WTC11 (cell line): ENCODE data around the gene FOXL2NB. TPM values are rescaled to one million over a fixed set of nuclear protein-coding genes. Genes with fewer than 3 reads are reported as not detected.

Experiments
- ATAC-seq: fragments of 200-7000 bp; cut with Tn5 transposase; 2 replicates; pipeline ENCODE4 v1.10.0; 2021; ENCODE audit warnings: mild to moderate bottlenecking, moderate library complexity
- CTCF ChIA-PET: fragments of 300-600 bp; sonication (Branson Sonifier 250); formaldehyde crosslinking; loops from one replicate; lab custom pipeline; 2021; ENCODE audit warnings: antibody characterized with exemption; lab: Charles Lee
- POLR2A ChIA-PET: fragments of 350-600 bp; sonication (Branson Sonifier 250); formaldehyde crosslinking; loops from one replicate; lab custom pipeline; 2021; ENCODE audit warnings: antibody characterized with exemption; lab: Charles Lee
- DNase-seq: peaks from one replicate; pipeline ENCODE4 v3.0.0; 2021; ENCODE audit warnings: low spot score
- H3K27ac Mint-ChIP-seq: 2 replicates; pipeline ENCODE4 v1.8.0; 2021; ENCODE audit warnings: mixed read lengths
- H3K27me3 Mint-ChIP-seq: 2 replicates; pipeline ENCODE4 v1.8.0; 2021; ENCODE audit warnings: low read depth, mild to moderate bottlenecking, moderate library complexity, mixed read lengths
- H3K36me3 Mint-ChIP-seq: 2 replicates; pipeline ENCODE4 v1.8.0; 2021; ENCODE audit warnings: mixed read lengths
- H3K4me1 Mint-ChIP-seq: 2 replicates; pipeline ENCODE4 v1.8.0; 2022; ENCODE audit warnings: mixed read lengths
- H3K4me3 Mint-ChIP-seq: 2 replicates; pipeline ENCODE4 v1.8.0; 2021; ENCODE audit warnings: mild to moderate bottlenecking, moderate library complexity, mixed read lengths
- H3K9me3 Mint-ChIP-seq: 2 replicates; pipeline ENCODE4 v1.8.0; 2021; ENCODE audit warnings: mixed read lengths
- FOXP1 ChIP-seq: sonication (generic); formaldehyde crosslinking; IDR thresholded peaks from 2 replicates; pipeline ENCODE4 v1.8.0; 2022; ENCODE audit warnings: missing genetic modification reagents, mild to moderate bottlenecking, moderate library complexity, borderline replicate concordance
- GABPB1 ChIP-seq: sonication (generic); formaldehyde crosslinking; IDR thresholded peaks from 2 replicates; pipeline ENCODE4 v1.8.1; 2023; ENCODE audit warnings: mild to moderate bottlenecking, missing genetic modification reagents
- IRF2 ChIP-seq: sonication (generic); formaldehyde crosslinking; IDR thresholded peaks from 2 replicates; pipeline ENCODE4 v1.8.0; 2022; ENCODE audit warnings: low read depth, missing genetic modification reagents, borderline replicate concordance
- SMAD3 ChIP-seq: sonication (generic); formaldehyde crosslinking; IDR thresholded peaks from 2 replicates; pipeline ENCODE4 v1.8.0; 2022; ENCODE audit warnings: missing genetic modification reagents, mild to moderate bottlenecking, borderline replicate concordance
- SMAD4 ChIP-seq: sonication (generic); formaldehyde crosslinking; IDR thresholded peaks from 2 replicates; pipeline ENCODE4 v1.8.0; 2022; ENCODE audit warnings: mild to moderate bottlenecking, missing genetic modification reagents
- SOX15 ChIP-seq: fragments of 250-450 bp; sonication (Bioruptor Pico); IDR thresholded peaks from 2 replicates; pipeline ENCODE4 v1.9.0; 2021; ENCODE audit warnings: mild to moderate bottlenecking
- TCF7 ChIP-seq: sonication (generic); formaldehyde crosslinking; IDR thresholded peaks from 2 replicates; pipeline ENCODE4 v1.8.0; 2022; ENCODE audit warnings: mild to moderate bottlenecking, low read depth, missing genetic modification reagents, moderate library complexity
- TEAD1 ChIP-seq: sonication (generic); formaldehyde crosslinking; IDR thresholded peaks from 2 replicates; pipeline ENCODE4 v1.8.0; 2022; ENCODE audit warnings: mild to moderate bottlenecking, missing genetic modification reagents
- ZNF263 ChIP-seq: sonication (generic); formaldehyde crosslinking; IDR thresholded peaks from 2 replicates; pipeline ENCODE4 v1.8.1; 2022; ENCODE audit warnings: low read depth, mild to moderate bottlenecking, moderate library complexity, missing genetic modification reagents
- ZNF671 ChIP-seq: fragments of 250-450 bp; sonication (Bioruptor Pico); IDR thresholded peaks from 2 replicates; pipeline ENCODE4 v1.8.0; 2021; ENCODE audit warnings: mild to moderate bottlenecking
- total RNA-seq: library from RNA; stranded (reverse); gene quantifications from 3 replicates; pipeline ENCODE4 v1.2.3, GENCODE V29; 2021
- TF ChIP-seq, protein P1 (sequence below): sonication (generic); formaldehyde crosslinking; IDR thresholded peaks from 2 replicates; pipeline ENCODE4 v1.8.1; 2022; ENCODE audit warnings: mild to moderate bottlenecking, missing genetic modification reagents, moderate library complexity, borderline replicate concordance
- TF ChIP-seq, protein P2 (sequence below): sonication (generic); formaldehyde crosslinking; IDR thresholded peaks from 2 replicates; pipeline ENCODE4 v1.8.1; 2023; ENCODE audit warnings: mild to moderate bottlenecking, missing genetic modification reagents, moderate library complexity
- TF ChIP-seq, protein P3 (sequence below): sonication (generic); formaldehyde crosslinking; IDR thresholded peaks from 2 replicates; pipeline ENCODE4 v1.8.1; 2023; ENCODE audit warnings: mild to moderate bottlenecking, moderate library complexity, missing genetic modification reagents
- TF ChIP-seq, protein P4 (sequence below): sonication (generic); formaldehyde crosslinking; IDR thresholded peaks from 2 replicates; pipeline ENCODE4 v1.8.1; 2022; ENCODE audit warnings: mild to moderate bottlenecking, moderate library complexity, missing genetic modification reagents
- TF ChIP-seq, protein P5 (sequence below): sonication (generic); formaldehyde crosslinking; IDR thresholded peaks from 2 replicates; pipeline ENCODE4 v1.8.0; 2022; ENCODE audit warnings: missing genetic modification reagents
- TF ChIP-seq, protein P6 (sequence below): sonication (generic); formaldehyde crosslinking; IDR thresholded peaks from 2 replicates; pipeline ENCODE4 v1.8.1; 2023; ENCODE audit warnings: mild to moderate bottlenecking, missing genetic modification reagents, moderate library complexity

The FOXL2NB gene
- total RNA-seq, 1 experiment from 2014 or later, result 5.1 TPM

DNA sequence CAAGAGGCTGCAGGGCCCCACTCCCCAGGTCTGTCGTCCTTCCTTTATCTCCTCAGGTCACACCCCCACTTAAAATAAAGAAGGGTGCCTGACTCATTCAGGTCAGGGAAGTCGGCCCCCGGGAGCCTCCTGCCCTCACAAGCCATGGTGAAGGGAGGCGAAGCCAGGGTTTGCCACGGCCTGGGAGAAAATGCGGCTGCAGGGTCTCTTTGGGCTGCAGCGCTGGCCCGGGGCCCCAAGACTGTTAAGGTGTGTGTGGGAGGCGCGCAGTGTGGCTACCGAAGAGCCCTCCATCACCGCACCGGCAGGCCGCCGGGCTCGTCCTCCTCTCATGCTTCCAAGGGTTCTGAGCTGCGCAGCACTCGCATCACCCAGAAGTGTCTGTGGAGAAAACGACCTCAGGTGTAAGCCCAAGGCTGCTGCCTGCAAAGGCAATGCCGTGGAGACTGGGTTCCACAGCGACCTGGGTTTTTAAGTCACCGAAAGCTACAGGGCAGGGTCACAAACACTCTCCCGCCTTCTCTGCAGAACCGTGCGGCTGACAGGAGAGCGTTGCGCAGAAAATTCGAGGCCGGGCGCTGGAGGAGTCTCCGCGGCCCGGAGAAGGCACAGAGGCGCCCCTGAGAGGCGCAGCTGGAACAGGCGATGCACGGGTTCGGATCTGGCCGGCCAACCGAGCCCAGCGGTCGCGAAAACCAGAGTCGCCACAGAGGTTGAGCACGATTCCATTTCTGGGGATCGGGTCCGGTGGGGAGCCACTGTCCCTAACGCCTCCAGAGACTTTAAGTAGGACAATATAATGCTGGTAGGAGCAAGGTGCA is 8.8 kb upstream of the FOXL2NB start:
- Mint-ChIP-seq H3K27me3 (peaks cover 94% of the 10 kb centered on the region), H3K27ac (no peak overlapping the region), H3K9me3 (no peaks in the 10 kb centered on the region), H3K4me3 (peak overlapping the region; percentile 77), H3K4me1 (peaks cover 55% of the 10 kb centered on the region), H3K36me3 (no peaks in the 10 kb centered on the region)
- peak; percentile 2 for ATAC-seq
- ChIA-PET POLR2A (interaction anchor here (0.6 to 1.4 kb wide), 4 partner anchors 8 to 347 kb away, joined by 3 to 5 read pairs (median 4); partner anchors contain the start of genes FOXL2 and FOXL2NB), CTCF (interaction anchor here (0.8 to 7.4 kb wide), 6 partner anchors 10 to 459 kb away, joined by 3 to 158 read pairs (median 6); partner anchors contain the start of genes CEP70, FOXL2 and FOXL2NB)
- TF ChIP-seq GABPB1 (CRISPR knock-in tag) (no peak), FOXP1 (CRISPR knock-in tag) (peak; percentile 58; the same call in 1 of the 2 replicates), IRF2 (CRISPR knock-in tag) (no peak), SOX15 (no peak), TCF7 (CRISPR knock-in tag) (no peak), ZNF263 (CRISPR knock-in tag) (no peak), SMAD4 (CRISPR knock-in tag) (0 out of 2 replicates have a peak, but pooled peaks have one; percentile 21), TEAD1 (CRISPR knock-in tag) (no peak), ZNF671 (CRISPR knock-in tag) (no peak), SMAD3 (CRISPR knock-in tag) (no peak)
- TF ChIP-seq, protein P1, sequence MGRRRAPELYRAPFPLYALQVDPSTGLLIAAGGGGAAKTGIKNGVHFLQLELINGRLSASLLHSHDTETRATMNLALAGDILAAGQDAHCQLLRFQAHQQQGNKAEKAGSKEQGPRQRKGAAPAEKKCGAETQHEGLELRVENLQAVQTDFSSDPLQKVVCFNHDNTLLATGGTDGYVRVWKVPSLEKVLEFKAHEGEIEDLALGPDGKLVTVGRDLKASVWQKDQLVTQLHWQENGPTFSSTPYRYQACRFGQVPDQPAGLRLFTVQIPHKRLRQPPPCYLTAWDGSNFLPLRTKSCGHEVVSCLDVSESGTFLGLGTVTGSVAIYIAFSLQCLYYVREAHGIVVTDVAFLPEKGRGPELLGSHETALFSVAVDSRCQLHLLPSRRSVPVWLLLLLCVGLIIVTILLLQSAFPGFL (CRISPR knock-in tag), result no peak
- TF ChIP-seq, protein P2, sequence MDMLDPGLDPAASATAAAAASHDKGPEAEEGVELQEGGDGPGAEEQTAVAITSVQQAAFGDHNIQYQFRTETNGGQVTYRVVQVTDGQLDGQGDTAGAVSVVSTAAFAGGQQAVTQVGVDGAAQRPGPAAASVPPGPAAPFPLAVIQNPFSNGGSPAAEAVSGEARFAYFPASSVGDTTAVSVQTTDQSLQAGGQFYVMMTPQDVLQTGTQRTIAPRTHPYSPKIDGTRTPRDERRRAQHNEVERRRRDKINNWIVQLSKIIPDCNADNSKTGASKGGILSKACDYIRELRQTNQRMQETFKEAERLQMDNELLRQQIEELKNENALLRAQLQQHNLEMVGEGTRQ, result no peak
- TF ChIP-seq, protein P3, sequence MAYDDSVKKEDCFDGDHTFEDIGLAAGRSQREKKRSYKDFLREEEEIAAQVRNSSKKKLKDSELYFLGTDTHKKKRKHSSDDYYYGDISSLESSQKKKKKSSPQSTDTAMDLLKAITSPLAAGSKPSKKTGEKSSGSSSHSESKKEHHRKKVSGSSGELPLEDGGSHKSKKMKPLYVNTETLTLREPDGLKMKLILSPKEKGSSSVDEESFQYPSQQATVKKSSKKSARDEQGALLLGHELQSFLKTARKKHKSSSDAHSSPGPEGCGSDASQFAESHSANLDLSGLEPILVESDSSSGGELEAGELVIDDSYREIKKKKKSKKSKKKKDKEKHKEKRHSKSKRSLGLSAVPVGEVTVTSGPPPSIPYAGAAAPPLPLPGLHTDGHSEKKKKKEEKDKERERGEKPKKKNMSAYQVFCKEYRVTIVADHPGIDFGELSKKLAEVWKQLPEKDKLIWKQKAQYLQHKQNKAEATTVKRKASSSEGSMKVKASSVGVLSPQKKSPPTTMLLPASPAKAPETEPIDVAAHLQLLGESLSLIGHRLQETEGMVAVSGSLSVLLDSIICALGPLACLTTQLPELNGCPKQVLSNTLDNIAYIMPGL, result 0 out of 2 replicates have a peak, but pooled peaks have one; percentile 5
- TF ChIP-seq, protein P4, sequence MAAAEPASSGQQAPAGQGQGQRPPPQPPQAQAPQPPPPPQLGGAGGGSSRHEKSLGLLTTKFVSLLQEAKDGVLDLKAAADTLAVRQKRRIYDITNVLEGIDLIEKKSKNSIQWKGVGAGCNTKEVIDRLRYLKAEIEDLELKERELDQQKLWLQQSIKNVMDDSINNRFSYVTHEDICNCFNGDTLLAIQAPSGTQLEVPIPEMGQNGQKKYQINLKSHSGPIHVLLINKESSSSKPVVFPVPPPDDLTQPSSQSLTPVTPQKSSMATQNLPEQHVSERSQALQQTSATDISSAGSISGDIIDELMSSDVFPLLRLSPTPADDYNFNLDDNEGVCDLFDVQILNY (CRISPR knock-in tag), result no peak
- TF ChIP-seq, protein P5, sequence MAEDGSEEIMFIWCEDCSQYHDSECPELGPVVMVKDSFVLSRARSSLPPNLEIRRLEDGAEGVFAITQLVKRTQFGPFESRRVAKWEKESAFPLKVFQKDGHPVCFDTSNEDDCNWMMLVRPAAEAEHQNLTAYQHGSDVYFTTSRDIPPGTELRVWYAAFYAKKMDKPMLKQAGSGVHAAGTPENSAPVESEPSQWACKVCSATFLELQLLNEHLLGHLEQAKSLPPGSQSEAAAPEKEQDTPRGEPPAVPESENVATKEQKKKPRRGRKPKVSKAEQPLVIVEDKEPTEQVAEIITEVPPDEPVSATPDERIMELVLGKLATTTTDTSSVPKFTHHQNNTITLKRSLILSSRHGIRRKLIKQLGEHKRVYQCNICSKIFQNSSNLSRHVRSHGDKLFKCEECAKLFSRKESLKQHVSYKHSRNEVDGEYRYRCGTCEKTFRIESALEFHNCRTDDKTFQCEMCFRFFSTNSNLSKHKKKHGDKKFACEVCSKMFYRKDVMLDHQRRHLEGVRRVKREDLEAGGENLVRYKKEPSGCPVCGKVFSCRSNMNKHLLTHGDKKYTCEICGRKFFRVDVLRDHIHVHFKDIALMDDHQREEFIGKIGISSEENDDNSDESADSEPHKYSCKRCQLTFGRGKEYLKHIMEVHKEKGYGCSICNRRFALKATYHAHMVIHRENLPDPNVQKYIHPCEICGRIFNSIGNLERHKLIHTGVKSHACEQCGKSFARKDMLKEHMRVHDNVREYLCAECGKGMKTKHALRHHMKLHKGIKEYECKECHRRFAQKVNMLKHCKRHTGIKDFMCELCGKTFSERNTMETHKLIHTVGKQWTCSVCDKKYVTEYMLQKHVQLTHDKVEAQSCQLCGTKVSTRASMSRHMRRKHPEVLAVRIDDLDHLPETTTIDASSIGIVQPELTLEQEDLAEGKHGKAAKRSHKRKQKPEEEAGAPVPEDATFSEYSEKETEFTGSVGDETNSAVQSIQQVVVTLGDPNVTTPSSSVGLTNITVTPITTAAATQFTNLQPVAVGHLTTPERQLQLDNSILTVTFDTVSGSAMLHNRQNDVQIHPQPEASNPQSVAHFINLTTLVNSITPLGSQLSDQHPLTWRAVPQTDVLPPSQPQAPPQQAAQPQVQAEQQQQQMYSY (CRISPR knock-in tag), result peak; percentile 56
- TF ChIP-seq, protein P6, sequence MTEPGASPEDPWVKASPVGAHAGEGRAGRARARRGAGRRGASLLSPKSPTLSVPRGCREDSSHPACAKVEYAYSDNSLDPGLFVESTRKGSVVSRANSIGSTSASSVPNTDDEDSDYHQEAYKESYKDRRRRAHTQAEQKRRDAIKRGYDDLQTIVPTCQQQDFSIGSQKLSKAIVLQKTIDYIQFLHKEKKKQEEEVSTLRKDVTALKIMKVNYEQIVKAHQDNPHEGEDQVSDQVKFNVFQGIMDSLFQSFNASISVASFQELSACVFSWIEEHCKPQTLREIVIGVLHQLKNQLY (CRISPR knock-in tag), result no peak
- DNase-seq, result peak; percentile 56
